ENCODE measurements around the gene ZNF540. TPM values are rescaled to one million over a fixed set of nuclear protein-coding genes. Genes with fewer than 3 reads are reported as not detected.

ZNF540 gene
- total and polyA plus RNA-seq, 10 of the 15 experiments (the other 5 are each of a cell fraction or from before 2014, with no cell fraction given) = 0.17 to 2.3 (median 0.43) TPM

- no peak for TF ChIP-seq CTCF (IDR thresholded peaks at IDR 0.05 in 2 of 3, conservative IDR thresholded peaks at IDR 0.05 in 1 of 3; ENCODE audit: control insufficient read depth in 2 of 3, extremely low read depth in 1 of 3, insufficient read depth in 1 of 3, low read depth in 3 of 3, low read length in 3 of 3)
Observed at GRCh38 chr19:37572203-37572602, 22.5 kb upstream of the ZNF540 start (continued).

GRCh38 chr19:37583340-37583739, 11.3 kb upstream of the ZNF540 start:
- H3K79me2 ChIP-seq (ENCODE audit: control insufficient read depth, insufficient read depth, low read length) = no peaks in the 10 kb centered on the region
- in situ Hi-C loops (cut with MboI) = no loop called here
- no peaks in the 10 kb centered on the region for H3K4me1 ChIP-seq (ENCODE audit: control insufficient read depth, insufficient read depth, low read length)
- H3K4me2 ChIP-seq (ENCODE audit: control insufficient read depth, insufficient read depth) = no peak overlapping the region
- H3K9ac ChIP-seq (ENCODE audit: control insufficient read depth, insufficient read depth, low read length) = no peak overlapping the region
- DNase-seq (ENCODE audit: low read depth, low spot score) = no peak
- H3K9me3 ChIP-seq (replicated peaks; ENCODE audit: control insufficient read depth, insufficient read depth, low read length) = peaks cover 10% of the 10 kb centered on the region; the same call in 2 of the 3 replicates
- ChIA-PET SMC1A (ENCODE audit: uncharacterized antibody, unreplicated experiment) (interaction anchor here (1.1 kb wide), 1 partner anchor 10 kb away, joined by 3 read pairs; no protein-coding TSS in a partner anchor), RAD21 (ENCODE audit: unreplicated experiment) (no interaction called here), CTCF (interaction anchor here (0.9 kb wide), 1 partner anchor 11 kb away, joined by 3 read pairs; the partner anchor contains the start of genes ZNF540 and ZNF571), POLR2A (no interaction called here)
- TF ChIP-seq CEBPB (IDR thresholded peaks at IDR 0.05; ENCODE audit: borderline replicate concordance in 1 of 2, low read depth in 2 of 2, low read length in 2 of 2) = no peak
- TF ChIP-seq RAD21 (IDR thresholded peaks at IDR 0.05; ENCODE audit: insufficient read depth, low read depth, low read length) = no peak
- no peak for TF ChIP-seq NFXL1 (IDR thresholded peaks at IDR 0.05; ENCODE audit: borderline replicate concordance)
- no peak for TF ChIP-seq ZNF384 (IDR thresholded peaks at IDR 0.05; ENCODE audit: borderline replicate concordance, low read depth, low read length)
- TF ChIP-seq HDAC2 (IDR thresholded peaks at IDR 0.05) = no peak
- no peak for TF ChIP-seq RBBP5 (conservative IDR thresholded peaks at IDR 0.05)
- no peak for TF ChIP-seq CUX1 (IDR thresholded peaks at IDR 0.05; ENCODE audit: insufficient replicate concordance, low read depth, low read length)
- TF ChIP-seq WRNIP1 (IDR thresholded peaks at IDR 0.05; ENCODE audit: borderline replicate concordance, low read depth, low read length) = no peak
- no peak for TF ChIP-seq ESRRA (IDR thresholded peaks at IDR 0.05; ENCODE audit: low read length)
- H3K27me3 ChIP-seq (replicated peaks in 1 of 2; ENCODE audit: control insufficient read depth in 2 of 2, insufficient read depth in 2 of 2, low read length in 1 of 2) = no peaks in the 10 kb centered on the region
- FAIRE-seq = no peak
- H3K4me3 ChIP-seq = no peak overlapping the region
- BruUV-seq (replicated peaks) = no TSS peak
- H2AFZ ChIP-seq (ENCODE audit: control insufficient read depth, low read depth, low read length) = no peak overlapping the region
- H3K36me3 ChIP-seq (ENCODE audit: control insufficient read depth in 2 of 2, insufficient read depth in 2 of 2, low read length in 1 of 2) = no peaks in the 10 kb centered on the region
- no peak overlapping the region for H3K27ac ChIP-seq (ENCODE audit: control insufficient read depth, insufficient read depth)
- no peak for ATAC-seq
- WGBS (ENCODE audit: insufficient coverage, insufficient replicate concordance, low lambda C conversion rate, missing lambda C conversion rate) = 68% methylated on average over 2 of the region's 2 CpGs
- no peaks in the 10 kb centered on the region for H4K20me1 ChIP-seq (ENCODE audit: control insufficient read depth, insufficient read depth)
- intact Hi-C loops (cut with micrococcal nuclease; ENCODE audit: unreplicated experiment) = no loop called here

All from GM12878 (cell line).